SK-N-SH treated with all-trans-retinoic acid at 6 μM for 48 hours (cell line): ENCODE measurements around the gene SPINK4.
A peak's percentile ranks its signal among the peaks of the same experiment; 100 is the strongest.

Experiments
- ATAC-seq: fragments of 200-7000 bp; cut with Tn5 transposase; 3 replicates; pipeline ENCODE4 v1.9.1; 2020; ENCODE audit warnings: mild to moderate bottlenecking, moderate library complexity
- ARNTL ChIP-seq: fragments of 450-650 bp; formaldehyde crosslinking; IDR thresholded peaks from 2 replicates; pipeline ENCODE4 v1.5.0; 2020; ENCODE audit warnings: low read depth, mild to moderate bottlenecking, moderate library complexity, borderline replicate concordance
- BACH2 ChIP-seq: fragments of 250-450 bp; sonication (Bioruptor Pico); IDR thresholded peaks from 2 replicates; pipeline ENCODE4 v1.9.0; 2021; ENCODE audit warnings: mild to moderate bottlenecking, borderline replicate concordance
- CREB5 ChIP-seq: fragments of 250-450 bp; sonication (Bioruptor Pico); IDR thresholded peaks from 2 replicates; pipeline ENCODE4 v1.5.1; 2020; ENCODE audit warnings: low read depth, mild to moderate bottlenecking, moderate library complexity
- CSDC2 ChIP-seq: fragments of 250-450 bp; sonication (Bioruptor Pico); IDR thresholded peaks from 2 replicates; pipeline ENCODE4 v1.5.0; 2020; ENCODE audit warnings: mild to moderate bottlenecking, moderate library complexity
- ESRRG ChIP-seq: fragments of 250-450 bp; sonication (Bioruptor Pico); IDR thresholded peaks from 2 replicates; pipeline ENCODE4 v1.6.1; 2021; ENCODE audit warnings: mild to moderate bottlenecking
- GLIS3 ChIP-seq: fragments of 250-450 bp; sonication (Bioruptor Pico); IDR thresholded peaks from 2 replicates; pipeline ENCODE4 v1.5.0; 2020; ENCODE audit warnings: mild to moderate bottlenecking, moderate library complexity
- ISL1 ChIP-seq: fragments of 250-450 bp; sonication (Bioruptor Pico); IDR thresholded peaks from 2 replicates; pipeline ENCODE4 v2.1.2; 2022; ENCODE audit warnings: mild to moderate bottlenecking, moderate library complexity
- OSR1 ChIP-seq: fragments of 250-450 bp; sonication (Bioruptor Pico); IDR thresholded peaks from 2 replicates; pipeline ENCODE4 v1.8.0; 2022; ENCODE audit warnings: moderate library complexity, mild to moderate bottlenecking, inconsistent platforms
- PATZ1 ChIP-seq: fragments of 250-450 bp; sonication (Bioruptor Pico); IDR thresholded peaks from 2 replicates; pipeline ENCODE4 v1.8.0; 2020; ENCODE audit warnings: mild to moderate bottlenecking, moderate library complexity, borderline replicate concordance
- POU6F1 ChIP-seq: fragments of 250-450 bp; sonication (Bioruptor Pico); IDR thresholded peaks from 2 replicates; pipeline ENCODE4 v1.8.0; 2021; ENCODE audit warnings: low read depth, mild to moderate bottlenecking, moderate library complexity, borderline replicate concordance
- PPARA ChIP-seq: fragments of 250-450 bp; sonication (Bioruptor Pico); IDR thresholded peaks from 2 replicates; pipeline ENCODE4 v1.5.0; 2020; ENCODE audit warnings: mild to moderate bottlenecking, borderline replicate concordance
- RARB ChIP-seq: fragments of 250-450 bp; sonication (Bioruptor Pico); IDR thresholded peaks from 2 replicates; pipeline ENCODE4 v1.8.0; 2021; ENCODE audit warnings: mild to moderate bottlenecking, moderate library complexity
- TCF4 ChIP-seq: fragments of 250-450 bp; sonication (Bioruptor Pico); IDR thresholded peaks from 2 replicates; pipeline ENCODE4 v1.8.0; 2021; ENCODE audit warnings: mild to moderate bottlenecking, moderate library complexity, borderline replicate concordance
- TOX ChIP-seq: fragments of 250-450 bp; sonication (Bioruptor Pico); IDR thresholded peaks from 2 replicates; pipeline ENCODE4 v1.8.0; 2021; ENCODE audit warnings: mild to moderate bottlenecking, moderate library complexity, borderline replicate concordance
- TSHZ2 ChIP-seq: fragments of 250-450 bp; sonication (Bioruptor Pico); IDR thresholded peaks from 2 replicates; pipeline ENCODE4 v1.5.0; 2020; ENCODE audit warnings: mild to moderate bottlenecking, moderate library complexity
- ZC3H10 ChIP-seq: fragments of 250-450 bp; sonication (Bioruptor Pico); IDR thresholded peaks from 2 replicates; pipeline ENCODE4 v1.5.1; 2021; ENCODE audit warnings: mild to moderate bottlenecking, moderate library complexity
- ZNF70 ChIP-seq: fragments of 450-650 bp; formaldehyde crosslinking; IDR thresholded peaks from 2 replicates; pipeline ENCODE4 v1.5.0; 2020; ENCODE audit warnings: mild to moderate bottlenecking, moderate library complexity

SPINK4 gene

GRCh38 chr9:33209394-33209793 is 30.6 kb upstream of the SPINK4 start:
- ATAC-seq = peak; percentile 71
- no peak for TF ChIP-seq ARNTL (CRISPR knock-in tag)
- no peak for TF ChIP-seq TCF4 (CRISPR knock-in tag)
- TF ChIP-seq CREB5 (CRISPR knock-in tag) = no peak
- TF ChIP-seq ESRRG (CRISPR knock-in tag) = no peak
- TF ChIP-seq ISL1 (CRISPR knock-in tag) = no peak
- no peak for TF ChIP-seq CSDC2 (CRISPR knock-in tag)
- no peak for TF ChIP-seq OSR1 (CRISPR knock-in tag)
- no peak for TF ChIP-seq POU6F1
- no peak for TF ChIP-seq BACH2
- TF ChIP-seq ZNF70 (CRISPR knock-in tag) = no peak
- TF ChIP-seq ZC3H10 (CRISPR knock-in tag) = no peak
- no peak for TF ChIP-seq TSHZ2 (CRISPR knock-in tag)
- no peak for TF ChIP-seq RARB (CRISPR knock-in tag)
- no peak for TF ChIP-seq TOX (CRISPR knock-in tag)

- no peak for ATAC-seq
- TF ChIP-seq ESRRG (CRISPR knock-in tag) (no peak), OSR1 (CRISPR knock-in tag) (no peak), TCF4 (CRISPR knock-in tag) (no peak), PPARA (CRISPR knock-in tag) (no peak), POU6F1 (no peak), CREB5 (CRISPR knock-in tag) (no peak), ZC3H10 (CRISPR knock-in tag) (no peak), ISL1 (CRISPR knock-in tag) (no peak), ARNTL (CRISPR knock-in tag) (no peak)
Measured at GRCh38 chr9:33210006-33210715, 29.8 kb upstream of the SPINK4 start.

GRCh38 chr9:33211695-33212393 is 28.1 kb upstream of the SPINK4 start:
- TF ChIP-seq RARB (CRISPR knock-in tag) (no peak), GLIS3 (CRISPR knock-in tag) (no peak), TOX (CRISPR knock-in tag) (no peak), PATZ1 (CRISPR knock-in tag) (no peak), POU6F1 (no peak), ARNTL (CRISPR knock-in tag) (no peak)
- ATAC-seq = peak; percentile 86
